Measurements from ENCODE around the gene TBPL2.

DNA sequence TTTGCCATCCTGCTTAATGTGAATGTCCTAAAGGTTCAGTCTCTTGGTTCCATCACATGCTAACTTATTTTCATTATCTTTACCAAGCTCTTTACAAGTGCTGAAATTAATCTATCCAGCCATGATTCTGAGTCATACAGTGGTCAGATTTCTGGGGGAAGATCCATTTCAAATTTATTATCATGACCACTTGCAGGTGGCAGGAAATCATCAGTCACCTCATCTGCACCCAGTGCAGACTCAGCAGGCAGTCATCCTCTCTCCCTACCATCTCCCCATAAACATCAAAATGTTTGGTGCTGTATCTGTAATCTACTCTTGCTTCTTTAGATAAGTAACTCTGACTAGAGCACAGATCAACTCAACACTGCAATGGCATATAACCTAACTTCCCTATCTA, 52.3 kb downstream of the TBPL2 start:
- no peak for TF ChIP-seq CTCF (IDR thresholded peaks at IDR 0.05; ENCODE audit: poor library complexity)
- TF ChIP-seq EZH2phosphoT487 (IDR thresholded peaks at IDR 0.05; ENCODE audit: low read depth, severe bottlenecking, unreplicated experiment), result no peak
- TF ChIP-seq EZH2 (IDR thresholded peaks at IDR 0.05; ENCODE audit: borderline replicate concordance), result no peak
